PC-9 (cell line): ENCODE measurements around the gene AIG1.

Experiments
- EZH2 ChIP-seq: fragments of 200-600 bp; sonication (generic); IDR thresholded peaks from 2 replicates; pipeline ENCODE4 v1.8.0; 2017; ENCODE audit warnings: antibody characterized with exemption, low read depth
- TF ChIP-seq, protein P1 (sequence below): fragments of 200-600 bp; sonication (generic); conservative IDR thresholded peaks from 2 replicates; pipeline ENCODE4 v1.6.1; 2017; ENCODE audit warnings: mixed run types, antibody characterized with exemption, mild to moderate bottlenecking, moderate library complexity

DNA sequence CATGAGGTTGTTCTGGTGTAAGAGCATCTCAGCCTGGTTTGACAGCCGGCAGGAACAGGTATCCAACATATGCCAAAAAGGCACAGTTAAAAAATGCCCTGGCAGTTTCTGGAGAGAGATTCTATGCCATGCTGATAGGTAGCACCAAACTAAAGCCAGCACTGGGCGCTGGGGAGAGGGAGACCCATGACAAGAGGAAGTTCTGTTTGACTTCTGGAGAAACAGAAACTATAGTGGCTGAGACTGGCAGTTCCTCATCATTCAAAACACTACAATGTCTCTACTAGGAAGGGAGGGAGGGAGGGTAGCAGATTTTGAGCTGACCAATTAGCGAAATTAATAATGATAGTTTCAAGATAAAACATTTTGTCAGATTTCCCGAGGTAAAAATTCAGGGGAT, 215.7 kb downstream of the AIG1 start:
- TF ChIP-seq, protein P1, sequence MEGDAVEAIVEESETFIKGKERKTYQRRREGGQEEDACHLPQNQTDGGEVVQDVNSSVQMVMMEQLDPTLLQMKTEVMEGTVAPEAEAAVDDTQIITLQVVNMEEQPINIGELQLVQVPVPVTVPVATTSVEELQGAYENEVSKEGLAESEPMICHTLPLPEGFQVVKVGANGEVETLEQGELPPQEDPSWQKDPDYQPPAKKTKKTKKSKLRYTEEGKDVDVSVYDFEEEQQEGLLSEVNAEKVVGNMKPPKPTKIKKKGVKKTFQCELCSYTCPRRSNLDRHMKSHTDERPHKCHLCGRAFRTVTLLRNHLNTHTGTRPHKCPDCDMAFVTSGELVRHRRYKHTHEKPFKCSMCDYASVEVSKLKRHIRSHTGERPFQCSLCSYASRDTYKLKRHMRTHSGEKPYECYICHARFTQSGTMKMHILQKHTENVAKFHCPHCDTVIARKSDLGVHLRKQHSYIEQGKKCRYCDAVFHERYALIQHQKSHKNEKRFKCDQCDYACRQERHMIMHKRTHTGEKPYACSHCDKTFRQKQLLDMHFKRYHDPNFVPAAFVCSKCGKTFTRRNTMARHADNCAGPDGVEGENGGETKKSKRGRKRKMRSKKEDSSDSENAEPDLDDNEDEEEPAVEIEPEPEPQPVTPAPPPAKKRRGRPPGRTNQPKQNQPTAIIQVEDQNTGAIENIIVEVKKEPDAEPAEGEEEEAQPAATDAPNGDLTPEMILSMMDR = no peak
- TF ChIP-seq EZH2 = no peak
